GM21526 (cell line): Measurements from ENCODE around the gene CDC20.

Experiments
- ATAC-seq: cut with Tn5 transposase; IDR thresholded peaks from one replicate; pipeline ENCODE4 v1.9.1; 2021; ENCODE audit warnings: moderate library complexity; ENCODE audit not compliant: unreplicated experiment, low FRiP score

Gene CDC20

GRCh38 chr1:43327549-43328292 lies 31.1 kb upstream of the CDC20 start:
- no peak for ATAC-seq

DNA sequence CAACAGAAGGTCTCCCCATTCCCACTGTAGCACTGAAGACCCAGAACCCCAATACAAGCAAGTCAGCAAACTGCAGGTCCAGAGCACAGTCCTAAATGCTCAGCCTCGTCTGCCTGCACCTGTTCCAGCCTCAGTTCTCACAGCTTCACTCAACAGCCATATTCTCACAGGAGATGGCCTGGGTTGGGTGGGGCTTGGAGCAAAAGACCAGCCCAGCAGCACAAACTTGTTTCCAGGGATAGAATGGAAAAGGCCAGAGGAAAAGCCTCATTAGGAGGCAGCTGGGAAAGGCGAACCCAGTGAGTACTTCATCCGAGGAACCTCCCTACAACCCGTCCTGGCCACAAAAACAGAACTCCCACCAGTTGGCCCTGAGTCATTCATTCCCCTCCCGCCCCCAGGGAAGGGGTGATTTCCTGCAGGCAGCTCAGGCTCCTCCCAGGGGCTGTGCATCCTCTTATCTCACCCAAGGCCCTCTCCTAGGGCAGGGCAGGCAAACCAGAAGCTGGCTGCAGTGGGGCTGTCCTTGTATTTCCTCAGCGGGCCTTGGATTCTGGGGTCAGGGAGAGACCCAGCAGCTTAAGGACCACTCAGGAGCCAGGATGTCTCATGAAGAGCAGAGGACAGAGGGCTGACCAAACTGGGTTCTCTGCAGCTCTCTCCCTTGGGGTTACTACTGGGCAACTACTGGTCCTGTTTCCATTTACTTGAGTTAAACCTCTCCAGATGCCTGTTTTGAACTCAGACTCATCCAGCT lies 28.6 kb upstream of the CDC20 start:
- no peak for ATAC-seq

GRCh38 chr1:43331688-43332087 lies 27.1 kb upstream of the CDC20 start:
- ATAC-seq, result no peak

DNA sequence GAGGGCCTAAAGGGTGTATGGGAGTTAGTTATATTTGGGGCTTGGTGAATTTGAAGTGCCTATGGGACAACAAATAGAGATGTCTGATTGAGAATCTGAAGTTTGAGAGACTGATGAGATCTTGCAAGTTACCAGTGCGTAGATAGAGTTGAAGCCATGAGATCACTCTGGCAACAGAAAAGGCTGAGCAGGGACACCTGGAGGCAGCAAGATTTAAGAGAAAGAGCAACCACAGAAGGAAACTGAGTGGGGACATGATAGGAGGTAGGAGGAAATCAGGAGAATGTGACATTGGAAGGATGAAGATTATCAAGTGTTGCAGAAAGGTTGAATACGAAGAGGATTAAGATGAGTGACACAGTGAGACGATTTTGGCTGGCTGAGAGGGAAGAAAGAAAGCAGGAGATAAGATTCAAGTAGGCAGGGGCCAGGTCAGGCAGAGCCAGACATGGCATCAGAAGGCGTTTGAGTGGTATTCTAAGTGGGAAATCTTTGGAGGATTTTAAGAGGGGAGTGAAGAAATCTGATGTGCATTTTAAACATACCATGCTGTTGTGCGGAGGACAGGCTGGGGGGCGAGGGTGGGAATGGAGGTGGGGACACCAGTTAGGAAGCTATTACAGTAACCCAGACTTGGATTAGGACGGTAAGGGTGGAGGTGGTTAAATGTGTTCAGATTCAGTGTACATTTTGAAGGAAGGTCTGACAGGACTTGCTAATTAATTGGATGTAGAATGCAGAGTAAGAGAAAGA lies 24.2 kb upstream of the CDC20 start:
- no peak for ATAC-seq

DNA sequence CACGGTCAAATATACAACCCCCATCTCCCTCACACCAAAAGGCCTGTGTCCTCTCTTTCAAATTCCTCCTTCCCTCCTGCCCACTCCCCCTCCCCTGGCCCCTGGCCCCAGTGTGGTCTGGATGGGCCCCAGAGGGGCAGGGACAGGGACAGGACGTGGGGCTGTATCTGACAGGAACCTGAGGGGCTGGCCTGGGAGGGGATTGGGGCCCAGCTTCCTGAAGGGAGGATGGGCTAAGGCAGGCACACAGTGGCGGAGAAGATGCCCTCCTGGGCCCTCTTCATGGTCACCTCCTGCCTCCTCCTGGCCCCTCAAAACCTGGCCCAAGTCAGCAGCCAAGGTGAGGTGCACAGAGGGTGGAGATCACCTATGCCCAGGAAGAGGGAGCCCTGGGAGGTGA lies 21.2 kb upstream of the CDC20 start, which contains the start of gene MPL:
MPL (plus strand) TSS at position 231 of the 400 bp plus-strand sequence; CDS start at position 262, 31 bp downstream.
- ATAC-seq, result no peak

DNA sequence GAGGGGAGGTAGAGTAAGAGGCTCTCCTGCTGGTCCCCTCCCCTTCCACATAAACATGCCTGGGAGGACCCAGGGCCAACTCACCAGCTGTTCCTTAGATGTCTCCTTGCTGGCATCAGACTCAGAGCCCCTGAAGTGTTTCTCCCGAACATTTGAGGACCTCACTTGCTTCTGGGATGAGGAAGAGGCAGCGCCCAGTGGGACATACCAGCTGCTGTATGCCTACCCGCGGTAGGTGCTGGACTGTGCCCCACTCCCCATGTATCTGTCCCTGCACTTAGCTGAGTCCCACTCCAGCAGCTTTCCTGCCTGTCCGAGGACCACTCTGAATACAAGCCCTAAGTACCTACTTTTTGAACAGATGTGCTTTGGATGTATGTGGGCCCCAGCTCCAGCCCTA lies 20.8 kb upstream of the CDC20 start:
- no peak for ATAC-seq

GRCh38 chr1:43339584-43340232 lies 19.1 kb upstream of the CDC20 start:
- no peak for ATAC-seq

GRCh38 chr1:43340559-43340958 lies 18.2 kb upstream of the CDC20 start:
- no peak for ATAC-seq

- ATAC-seq, result no peak
These were observed 14.4 kb upstream of the CDC20 start for GRCh38 chr1:43344267-43344850.

GRCh38 chr1:43345120-43345519 lies 13.7 kb upstream of the CDC20 start:
- no peak for ATAC-seq

DNA sequence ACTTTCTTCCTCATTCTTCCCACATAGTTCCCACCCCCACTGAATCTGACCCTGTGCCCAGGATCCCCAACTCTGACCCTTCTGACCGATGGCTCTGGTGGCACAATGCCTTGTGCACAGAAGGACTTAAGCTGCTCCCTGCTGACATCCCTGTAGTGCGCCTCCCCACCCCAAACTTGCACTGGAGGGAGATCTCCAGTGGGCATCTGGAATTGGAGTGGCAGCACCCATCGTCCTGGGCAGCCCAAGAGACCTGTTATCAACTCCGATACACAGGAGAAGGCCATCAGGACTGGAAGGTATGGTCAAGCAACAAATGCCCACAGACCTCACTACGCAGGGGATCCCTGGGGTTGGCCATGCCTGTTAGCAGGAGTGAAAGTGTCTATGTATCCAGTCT lies 12.1 kb upstream of the CDC20 start:
- ATAC-seq, result no peak

DNA sequence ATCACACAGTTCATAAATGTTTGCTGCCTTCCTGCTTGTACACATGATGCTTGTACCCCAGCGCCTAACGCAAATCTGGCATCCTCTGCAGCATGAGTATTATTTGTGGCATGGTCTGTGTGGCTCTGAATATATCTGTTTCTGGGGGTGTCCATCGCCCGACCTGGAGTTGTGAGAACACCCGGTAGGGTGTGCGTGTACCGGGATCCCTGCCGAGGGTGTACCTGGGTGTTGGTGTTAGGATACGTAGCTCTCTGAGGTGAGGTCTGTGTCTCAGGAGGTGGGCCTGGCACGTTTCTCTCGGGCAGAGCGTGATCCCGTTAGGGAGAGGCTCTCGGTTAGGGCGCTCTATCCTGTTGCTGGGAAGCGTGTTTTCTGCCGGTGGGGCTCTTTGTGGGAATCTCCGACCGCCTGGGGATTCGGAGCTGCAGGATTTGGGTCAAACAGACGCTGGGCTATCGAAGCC lies 10.4 kb upstream of the CDC20 start:
- ATAC-seq, result no peak

DNA sequence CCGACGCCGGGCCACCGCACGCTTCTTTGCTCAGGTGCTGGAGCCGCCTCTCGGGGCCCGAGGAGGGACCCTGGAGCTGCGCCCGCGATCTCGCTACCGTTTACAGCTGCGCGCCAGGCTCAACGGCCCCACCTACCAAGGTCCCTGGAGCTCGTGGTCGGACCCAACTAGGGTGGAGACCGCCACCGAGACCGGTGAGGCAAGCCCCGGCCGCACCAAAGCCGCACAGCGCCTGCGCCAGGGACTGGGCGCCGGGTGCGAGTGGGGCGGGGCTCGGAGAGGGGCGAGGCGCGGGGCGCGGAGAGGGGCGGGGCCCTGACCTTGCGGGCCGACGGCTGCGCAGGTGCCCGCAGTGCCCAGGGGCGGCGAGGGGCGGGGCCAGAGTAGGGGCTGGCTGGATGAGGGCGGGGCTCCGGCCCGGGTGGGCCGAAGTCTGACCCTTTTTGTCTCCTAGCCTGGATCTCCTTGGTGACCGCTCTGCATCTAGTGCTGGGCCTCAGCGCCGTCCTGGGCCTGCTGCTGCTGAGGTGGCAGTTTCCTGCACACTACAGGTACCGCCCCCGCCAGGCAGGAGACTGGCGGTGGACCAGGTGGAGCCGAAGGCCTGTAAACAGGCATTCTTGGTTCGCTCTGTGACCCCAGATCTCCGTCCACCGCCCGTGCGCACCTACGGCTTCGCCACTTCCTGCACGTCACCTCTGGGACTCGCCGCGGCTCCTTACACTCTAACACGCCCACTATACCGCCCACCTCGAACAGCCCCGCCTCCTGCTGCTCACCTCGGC lies 9.8 kb upstream of the CDC20 start:
- ATAC-seq, result no peak

- ATAC-seq, result no peak
These were observed 9.0 kb upstream of the CDC20 start for GRCh38 chr1:43349594-43350306.

DNA sequence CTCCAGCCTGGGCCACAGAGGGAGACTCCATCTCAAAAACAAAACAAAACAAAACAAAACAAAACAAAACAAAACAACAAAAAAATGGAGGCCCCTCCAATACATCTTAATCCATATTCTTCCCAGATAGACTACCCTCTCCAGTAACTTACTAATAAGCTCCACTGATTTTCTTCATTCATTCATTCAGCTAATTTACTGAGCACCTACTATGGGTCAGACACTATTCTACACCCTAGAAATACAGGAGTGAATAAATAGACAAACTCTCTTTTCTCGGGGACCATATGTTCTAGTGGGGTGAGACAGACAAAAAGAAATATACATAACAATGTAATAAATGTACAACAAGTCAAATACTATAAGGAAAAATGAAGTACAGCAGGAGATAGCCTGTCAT lies 7.8 kb upstream of the CDC20 start:
- ATAC-seq, result no peak

GRCh38 chr1:43351421-43352350 lies 7.1 kb upstream of the CDC20 start:
- ATAC-seq, result no peak

- ATAC-seq, result no peak
These were observed 6.5 kb upstream of the CDC20 start for GRCh38 chr1:43352351-43352705.

DNA sequence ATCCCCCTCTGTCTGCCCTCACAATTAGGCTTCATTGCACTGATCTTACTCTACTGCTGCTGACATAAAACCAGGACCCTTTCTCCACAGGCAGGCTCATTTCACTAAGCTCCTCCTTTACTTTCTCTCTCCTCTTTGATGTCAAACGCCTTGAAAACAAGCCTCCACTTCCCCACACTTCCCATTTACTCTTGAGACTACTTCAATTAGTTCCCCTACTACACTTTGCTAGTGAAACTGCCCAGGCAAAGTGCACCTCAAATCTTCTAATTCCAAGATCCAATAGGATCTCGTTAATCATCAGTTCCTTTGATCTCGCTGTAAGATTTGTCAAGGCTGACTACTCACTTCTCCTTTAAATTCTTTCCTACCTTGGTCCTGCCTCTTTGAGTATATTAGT lies 5.9 kb upstream of the CDC20 start:
- no peak for ATAC-seq
